ENCODE measurements around the gene DMBT1.

The DMBT1 gene

DNA sequence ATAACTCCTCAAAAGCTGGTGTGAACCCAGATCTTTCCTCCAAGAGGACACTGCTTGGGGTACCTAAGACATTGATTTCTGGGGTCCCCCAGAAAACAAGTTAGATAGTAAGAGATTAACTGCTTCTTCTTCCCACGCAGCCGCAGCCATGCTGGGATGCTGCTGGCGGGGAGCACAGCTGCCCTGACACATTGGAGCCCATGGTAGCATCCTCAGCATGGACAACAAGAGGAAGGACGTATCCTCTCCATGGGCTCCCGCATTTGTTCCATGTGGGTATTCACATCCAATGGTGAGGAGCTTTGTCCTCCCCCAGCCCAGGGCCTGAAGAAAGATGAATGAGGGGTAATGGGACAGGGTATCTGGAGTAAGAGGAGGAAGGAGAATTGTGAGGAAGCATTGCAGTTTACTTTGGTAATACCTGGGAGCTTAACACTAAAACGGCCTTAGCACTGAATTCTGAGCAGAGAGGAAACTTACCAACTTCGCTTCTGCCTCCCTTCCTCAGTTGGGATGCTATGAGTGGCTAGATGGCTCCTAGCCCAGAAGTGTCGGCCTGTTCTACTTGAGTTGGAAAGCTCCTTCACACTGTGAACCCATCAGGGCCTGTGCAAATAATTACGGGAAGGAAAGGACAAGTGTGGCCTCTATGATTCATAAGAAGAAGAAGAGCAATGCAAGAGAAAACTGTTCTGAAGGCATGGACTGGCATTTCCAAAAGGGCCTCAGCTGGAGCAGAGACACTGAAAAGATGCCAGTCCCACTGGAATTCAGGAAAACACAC lies 95.2 kb downstream of the DMBT1 start:
- Histone ChIP-seq H3K9me3 (ENCODE audit: insufficient read depth, low read length) (no peaks in the 10 kb centered on the region; the same call in 1 of the 2 replicates), H3K4me1 (ENCODE audit: insufficient read depth, insufficient read length) (no peaks in the 10 kb centered on the region), H3K4me3 (ENCODE audit: insufficient read length, low read depth) (no peak overlapping the region), H3K9ac (ENCODE audit: insufficient read length, low read depth) (no peak overlapping the region), H3K27me3 (ENCODE audit: insufficient read depth, insufficient read length) (no peaks in the 10 kb centered on the region), H3K36me3 (ENCODE audit: insufficient read depth, insufficient read length, low read length) (no peaks in the 10 kb centered on the region)
- TF ChIP-seq YY1 (IDR thresholded peaks at IDR 0.05; ENCODE audit: insufficient read depth, insufficient read length) (no peak), ZNF274 (IDR thresholded peaks at IDR 0.05; ENCODE audit: low read depth, low read length) (no peak), SUZ12 (IDR thresholded peaks at IDR 0.05; ENCODE audit: extremely low read depth, insufficient read depth, insufficient read length) (no peak)
- no peak for DNase-seq (ENCODE audit: low read depth, low spot score)

DNA sequence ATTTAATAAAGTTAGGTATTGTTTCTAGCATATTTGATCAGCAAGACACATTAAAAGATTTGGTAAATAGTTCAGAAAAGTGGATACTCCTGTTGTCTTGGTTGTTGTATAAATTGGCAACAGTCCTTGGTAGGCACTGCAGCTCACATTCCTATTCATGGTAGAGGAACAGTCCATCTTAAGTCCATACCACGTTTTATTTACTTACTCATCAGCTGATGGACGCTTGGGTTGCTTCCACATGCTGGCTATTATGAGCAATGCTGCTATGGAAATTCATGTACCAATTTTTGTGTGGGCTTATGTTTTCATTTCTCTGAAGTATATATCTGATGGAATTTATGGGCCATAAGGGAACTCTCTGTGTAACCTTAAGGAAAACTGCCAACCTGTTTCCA lies 95.8 kb downstream of the DMBT1 start:
- TF ChIP-seq SUZ12 (IDR thresholded peaks at IDR 0.05; ENCODE audit: extremely low read depth, insufficient read depth, insufficient read length), result no peak
- no peak for TF ChIP-seq YY1 (IDR thresholded peaks at IDR 0.05; ENCODE audit: insufficient read depth, insufficient read length)
- no peak for TF ChIP-seq ZNF274 (IDR thresholded peaks at IDR 0.05; ENCODE audit: low read depth, low read length)
- DNase-seq (ENCODE audit: low read depth, low spot score), result no peak
- H3K36me3 ChIP-seq (ENCODE audit: insufficient read depth, insufficient read length, low read length), result no peaks in the 10 kb centered on the region
- H3K4me3 ChIP-seq (ENCODE audit: insufficient read length, low read depth), result no peak overlapping the region
- no peaks in the 10 kb centered on the region for H3K4me1 ChIP-seq (ENCODE audit: insufficient read depth, insufficient read length)
- no peak overlapping the region for H3K9ac ChIP-seq (ENCODE audit: insufficient read length, low read depth)
- no peaks in the 10 kb centered on the region for H3K27me3 ChIP-seq (ENCODE audit: insufficient read depth, insufficient read length)
- H3K9me3 ChIP-seq (ENCODE audit: insufficient read depth, low read length), result no peaks in the 10 kb centered on the region; the same call in 1 of the 2 replicates

DNA sequence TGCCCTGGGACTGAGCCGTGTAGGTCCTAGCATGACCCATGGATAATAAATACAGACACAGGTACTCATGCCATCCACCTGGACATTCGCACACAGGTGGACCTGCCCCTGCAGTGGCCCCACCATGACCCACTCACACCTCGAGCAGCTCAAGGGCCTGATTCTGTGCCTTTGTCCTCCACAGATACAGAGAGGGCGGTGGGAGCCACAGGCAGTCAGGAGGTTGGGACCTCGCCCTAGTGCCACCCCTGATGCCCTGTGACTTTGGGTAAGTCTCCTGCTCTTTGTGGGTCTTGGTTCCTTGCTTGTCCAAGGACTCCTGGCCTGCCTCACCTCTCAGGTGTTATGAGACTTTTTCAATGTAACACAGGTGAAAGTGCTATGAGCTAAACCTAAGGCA lies 96.2 kb downstream of the DMBT1 start:
- H3K4me3 ChIP-seq (ENCODE audit: insufficient read length, low read depth), result no peak overlapping the region
- no peak for DNase-seq (ENCODE audit: low read depth, low spot score)
- no peaks in the 10 kb centered on the region for H3K36me3 ChIP-seq (ENCODE audit: insufficient read depth, insufficient read length, low read length)
- TF ChIP-seq SUZ12 (IDR thresholded peaks at IDR 0.05; ENCODE audit: extremely low read depth, insufficient read depth, insufficient read length), result no peak
- no peak for TF ChIP-seq YY1 (IDR thresholded peaks at IDR 0.05; ENCODE audit: insufficient read depth, insufficient read length)
- no peak for TF ChIP-seq ZNF274 (IDR thresholded peaks at IDR 0.05; ENCODE audit: low read depth, low read length)
- no peak overlapping the region for H3K9ac ChIP-seq (ENCODE audit: insufficient read length, low read depth)
- no peaks in the 10 kb centered on the region for H3K27me3 ChIP-seq (ENCODE audit: insufficient read depth, insufficient read length)
- no peaks in the 10 kb centered on the region; the same call in 1 of the 2 replicates for H3K9me3 ChIP-seq (ENCODE audit: insufficient read depth, low read length)
- H3K4me1 ChIP-seq (ENCODE audit: insufficient read depth, insufficient read length), result no peaks in the 10 kb centered on the region

DNA sequence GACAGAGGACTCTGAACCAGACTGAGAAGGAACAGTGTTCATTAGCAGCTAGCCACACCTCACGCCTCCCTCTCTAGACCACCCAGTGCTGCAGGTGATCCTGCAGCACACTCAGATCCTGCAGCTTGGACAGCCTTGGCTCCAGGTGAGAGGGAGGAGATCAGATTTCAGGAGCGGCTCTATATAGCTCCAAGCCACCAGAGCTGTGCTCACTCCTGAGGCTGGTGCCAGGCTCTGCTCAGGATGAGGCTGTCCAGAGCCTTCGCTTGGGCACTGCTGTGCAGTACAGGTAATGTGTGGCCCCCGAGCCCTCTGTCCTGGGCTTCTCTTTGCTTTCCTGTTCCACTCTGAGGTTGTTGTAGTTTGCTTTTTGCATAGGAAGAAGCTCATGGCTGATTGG lies 96.7 kb downstream of the DMBT1 start:
- no peak overlapping the region for H3K4me3 ChIP-seq (ENCODE audit: insufficient read length, low read depth)
- H3K4me1 ChIP-seq (ENCODE audit: insufficient read depth, insufficient read length), result no peaks in the 10 kb centered on the region
- no peaks in the 10 kb centered on the region for H3K36me3 ChIP-seq (ENCODE audit: insufficient read depth, insufficient read length, low read length)
- H3K9me3 ChIP-seq (ENCODE audit: insufficient read depth, low read length), result no peaks in the 10 kb centered on the region
- no peak overlapping the region for H3K9ac ChIP-seq (ENCODE audit: insufficient read length, low read depth)
- no peak for DNase-seq (ENCODE audit: low read depth, low spot score)
- H3K27me3 ChIP-seq (ENCODE audit: insufficient read depth, insufficient read length), result no peaks in the 10 kb centered on the region
- TF ChIP-seq ZNF274 (IDR thresholded peaks at IDR 0.05; ENCODE audit: low read depth, low read length), result no peak
- no peak for TF ChIP-seq SUZ12 (IDR thresholded peaks at IDR 0.05; ENCODE audit: extremely low read depth, insufficient read depth, insufficient read length)
- TF ChIP-seq YY1 (IDR thresholded peaks at IDR 0.05; ENCODE audit: insufficient read depth, insufficient read length), result no peak

DNA sequence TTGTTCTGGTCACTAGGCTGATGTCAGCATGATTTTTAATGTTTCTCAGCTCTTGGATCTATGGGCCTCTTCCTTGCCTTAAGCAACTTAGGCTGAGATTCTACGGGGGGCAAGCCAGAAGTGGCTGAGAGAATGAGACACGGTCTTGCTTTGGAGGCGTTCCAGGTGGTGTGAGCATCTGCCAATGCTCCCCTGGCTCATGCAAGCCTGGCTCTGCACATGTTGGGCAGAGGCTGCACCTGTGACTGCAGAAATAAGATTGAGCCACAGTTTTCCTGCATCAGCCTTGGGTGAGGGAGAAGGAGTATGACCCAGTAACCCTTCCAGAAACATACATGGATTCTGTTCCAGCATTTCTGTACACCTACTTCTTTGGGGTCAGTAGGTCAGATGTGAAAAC lies 97.2 kb downstream of the DMBT1 start:
- TF ChIP-seq ZNF274 (IDR thresholded peaks at IDR 0.05; ENCODE audit: low read depth, low read length) (no peak), YY1 (IDR thresholded peaks at IDR 0.05; ENCODE audit: insufficient read depth, insufficient read length) (no peak), SUZ12 (IDR thresholded peaks at IDR 0.05; ENCODE audit: extremely low read depth, insufficient read depth, insufficient read length) (no peak)
- Histone ChIP-seq H3K36me3 (ENCODE audit: insufficient read depth, insufficient read length, low read length) (no peaks in the 10 kb centered on the region), H3K27me3 (ENCODE audit: insufficient read depth, insufficient read length) (no peaks in the 10 kb centered on the region), H3K4me1 (ENCODE audit: insufficient read depth, insufficient read length) (no peaks in the 10 kb centered on the region), H3K4me3 (ENCODE audit: insufficient read length, low read depth) (no peak overlapping the region), H3K9ac (ENCODE audit: insufficient read length, low read depth) (no peak overlapping the region), H3K9me3 (ENCODE audit: insufficient read depth, low read length) (no peaks in the 10 kb centered on the region)
- DNase-seq (ENCODE audit: low read depth, low spot score), result no peak

DNA sequence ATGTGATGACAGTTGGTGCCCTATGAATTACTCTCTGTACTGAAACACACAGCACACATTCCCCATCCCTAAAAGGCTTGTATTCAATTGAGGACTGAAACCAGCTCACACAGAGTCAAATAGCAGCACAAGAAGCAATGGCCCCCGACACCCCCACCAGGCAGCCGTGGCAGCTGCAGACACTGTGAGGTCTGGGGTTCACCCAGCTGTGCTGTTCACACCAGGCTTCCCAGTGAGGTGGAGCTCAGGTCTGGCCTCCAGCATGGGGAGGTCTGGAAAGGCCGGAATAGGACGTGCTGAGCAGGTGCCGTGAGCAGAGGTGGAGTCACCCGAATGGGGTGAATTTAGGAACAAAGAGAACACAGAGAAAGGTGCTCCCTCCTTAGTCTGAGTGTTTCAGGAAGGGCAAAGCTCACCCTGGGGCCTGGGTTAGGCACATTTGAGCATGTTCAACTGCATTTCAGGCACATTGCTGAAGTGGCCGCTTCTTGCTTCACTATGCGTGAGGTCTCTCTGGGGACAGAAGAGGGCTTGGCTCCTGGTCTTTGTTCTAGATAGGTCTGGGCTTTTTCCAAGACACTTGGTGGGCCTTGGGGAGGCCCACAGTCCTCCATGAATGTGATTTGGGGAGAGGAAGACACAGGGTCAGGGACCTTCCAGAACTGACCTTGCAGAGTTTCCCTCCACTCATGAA lies 97.9 kb downstream of the DMBT1 start:
- TF ChIP-seq ZNF274 (IDR thresholded peaks at IDR 0.05; ENCODE audit: low read depth, low read length) (no peak), YY1 (IDR thresholded peaks at IDR 0.05; ENCODE audit: insufficient read depth, insufficient read length) (no peak), SUZ12 (IDR thresholded peaks at IDR 0.05; ENCODE audit: extremely low read depth, insufficient read depth, insufficient read length) (no peak)
- Histone ChIP-seq H3K36me3 (ENCODE audit: insufficient read depth, insufficient read length, low read length) (no peaks in the 10 kb centered on the region), H3K27me3 (ENCODE audit: insufficient read depth, insufficient read length) (no peaks in the 10 kb centered on the region), H3K9me3 (ENCODE audit: insufficient read depth, low read length) (no peaks in the 10 kb centered on the region), H3K4me3 (ENCODE audit: insufficient read length, low read depth) (no peak overlapping the region), H3K4me1 (ENCODE audit: insufficient read depth, insufficient read length) (no peaks in the 10 kb centered on the region), H3K9ac (ENCODE audit: insufficient read length, low read depth) (no peak overlapping the region)
- no peak for DNase-seq (ENCODE audit: low read depth, low spot score)

DNA sequence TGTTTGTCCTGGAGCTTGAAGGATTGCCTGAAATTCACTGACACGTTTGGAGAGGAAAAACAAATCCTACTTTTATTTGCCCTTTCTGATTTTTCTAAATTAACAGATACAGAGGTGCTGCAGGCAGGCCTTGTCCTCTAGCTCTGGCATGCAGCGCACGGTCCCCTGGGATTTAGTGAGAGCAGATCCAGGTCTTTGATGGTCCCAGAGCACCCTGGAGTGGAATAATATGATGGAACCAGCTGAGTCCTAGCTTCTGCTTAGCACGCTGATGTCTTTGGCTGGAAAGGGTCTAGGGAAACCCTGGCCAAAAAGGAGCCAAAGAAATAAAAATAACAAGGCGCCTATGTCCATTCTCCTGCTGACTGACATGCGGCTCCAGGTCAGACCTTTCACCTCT lies 98.6 kb downstream of the DMBT1 start:
- H3K4me1 ChIP-seq (ENCODE audit: insufficient read depth, insufficient read length), result no peaks in the 10 kb centered on the region
- no peak overlapping the region for H3K9ac ChIP-seq (ENCODE audit: insufficient read length, low read depth)
- DNase-seq (ENCODE audit: low read depth, low spot score), result no peak
- H3K36me3 ChIP-seq (ENCODE audit: insufficient read depth, insufficient read length, low read length), result no peaks in the 10 kb centered on the region
- no peaks in the 10 kb centered on the region for H3K9me3 ChIP-seq (ENCODE audit: insufficient read depth, low read length)
- no peaks in the 10 kb centered on the region for H3K27me3 ChIP-seq (ENCODE audit: insufficient read depth, insufficient read length)
- H3K4me3 ChIP-seq (ENCODE audit: insufficient read length, low read depth), result no peak overlapping the region
- no peak for TF ChIP-seq YY1 (IDR thresholded peaks at IDR 0.05; ENCODE audit: insufficient read depth, insufficient read length)
- no peak for TF ChIP-seq SUZ12 (IDR thresholded peaks at IDR 0.05; ENCODE audit: extremely low read depth, insufficient read depth, insufficient read length)
- TF ChIP-seq ZNF274 (IDR thresholded peaks at IDR 0.05; ENCODE audit: low read depth, low read length), result no peak
